CD4-positive, alpha-beta T cell (primary cell): Measurements from ENCODE around the gene IL10RB. TPM values are rescaled to one million over a fixed set of nuclear protein-coding genes. Genes with fewer than 3 reads are reported as not detected.
"Not testable (repeated sequence)": the region's sequence is repeated elsewhere in the genome, so short reads cannot be mapped to it uniquely, and the experiment has no call there.

ENCODE experiments used
- ATAC-seq: fragments of 200-7000 bp; cut with Tn5 transposase; one replicate; pipeline ENCODE4 v1.10.0; 2022; ENCODE audit warnings: mild to moderate bottlenecking; ENCODE audit not compliant: poor library complexity
- CTCF ChIA-PET: fragments of 350-600 bp; sonication (Branson Sonifier 250); formaldehyde crosslinking; loops from one replicate; lab custom pipeline; 2021; ENCODE audit warnings: antibody characterized with exemption, inconsistent platforms; lab: Charles Lee
- POLR2A ChIA-PET: fragments of 350-600 bp; sonication (Branson Sonifier 250); formaldehyde crosslinking; loops from one replicate; lab custom pipeline; 2021; ENCODE audit warnings: antibody characterized with exemption, inconsistent platforms; lab: Charles Lee
- DNase-seq, 14 experiments: peaks; one replicate each; pipeline ENCODE4 v3.0.0-alpha.2; 2013 to 2020; ENCODE audit warnings: mixed read lengths in 2 of 14
- H3K27ac ChIP-seq, 2 donors: one replicate each; pipeline versions ENCODE4 v1.5.1 to v1.7.0; 2013; ENCODE audit warnings: low read length in 2 of 2, low read depth in 1 of 2, mild to moderate bottlenecking in 1 of 2
- H3K27me3 ChIP-seq, 2 experiments: 1 replicate in 1 of 2; 2 replicates in 1 of 2; pipeline versions ENCODE4 v1.6.1 to v1.7.0; 2013; ENCODE audit warnings: low read length in 2 of 2, control low read depth in 1 of 2, mild to moderate bottlenecking in 1 of 2, moderate library complexity in 1 of 2; ENCODE audit not compliant: insufficient read depth in 2 of 2, control insufficient read depth in 1 of 2
- H3K36me3 ChIP-seq: one replicate; pipeline ENCODE4 v1.6.1; 2013; ENCODE audit warnings: low read length, control low read depth; ENCODE audit not compliant: insufficient read depth
- H3K4me1 ChIP-seq: one replicate; pipeline ENCODE4 v1.6.1; 2013; ENCODE audit warnings: low read length, control low read depth; ENCODE audit not compliant: insufficient read depth
- H3K4me3 ChIP-seq: one replicate; pipeline ENCODE4 v1.5.1; 2013; ENCODE audit warnings: mild to moderate bottlenecking, low read length, moderate library complexity
- H3K9me3 ChIP-seq, 2 experiments: 1 replicate in 1 of 2; 2 replicates in 1 of 2; pipeline versions ENCODE4 v1.6.1 to v1.7.0; 2013; ENCODE audit warnings: low read length in 2 of 2, mild to moderate bottlenecking in 2 of 2, control low read depth in 1 of 2, moderate library complexity in 1 of 2; ENCODE audit not compliant: control insufficient read depth in 1 of 2, insufficient read depth in 1 of 2
- H3K27ac Mint-ChIP-seq: one replicate; pipeline ENCODE4 v1.8.0; 2020; ENCODE audit warnings: mixed read lengths
- H3K27me3 Mint-ChIP-seq: one replicate; pipeline ENCODE4 v1.8.0; 2021; ENCODE audit warnings: mixed read lengths
- H3K36me3 Mint-ChIP-seq: one replicate; pipeline ENCODE4 v1.8.0; 2021; ENCODE audit warnings: low read depth, mixed read lengths
- H3K4me1 Mint-ChIP-seq: one replicate; pipeline ENCODE4 v1.8.0; 2021; ENCODE audit warnings: low read depth, mixed read lengths
- H3K4me3 Mint-ChIP-seq: one replicate; pipeline ENCODE4 v1.8.0; 2020; ENCODE audit warnings: mild to moderate bottlenecking, mixed read lengths
- H3K9me3 Mint-ChIP-seq: one replicate; pipeline ENCODE4 v1.8.0; 2020; ENCODE audit warnings: mixed read lengths
- intact Hi-C, 2 experiments: fragments of 100-400 bp; cut with DNase I in 1 of 2; cut with micrococcal nuclease in 1 of 2; formaldehyde crosslinking; loops; one replicate each; pipeline versions ENCODE4 v1.15.1 to v1.9.0; 2023 to 2025; cut with DNase I, micrococcal nuclease
- total RNA-seq, 174 experiments: library from RNA in 2 of 174; stranded (reverse) in 2 of 174; gene quantifications; one replicate each; pipeline ENCODE4 v1.2.3 and lab custom pipeline; 2021 to 2026
- TF ChIP-seq, protein P1 (sequence below): fragments of 200-600 bp; IDR thresholded peaks from one replicate; pipeline ENCODE4 v1.8.0; 2022; ENCODE audit warnings: antibody characterized with exemption, mild to moderate bottlenecking

Gene IL10RB
- total RNA-seq, 2 experiments from 2014 or later, result 7.2 to 9.2 TPM

DNA sequence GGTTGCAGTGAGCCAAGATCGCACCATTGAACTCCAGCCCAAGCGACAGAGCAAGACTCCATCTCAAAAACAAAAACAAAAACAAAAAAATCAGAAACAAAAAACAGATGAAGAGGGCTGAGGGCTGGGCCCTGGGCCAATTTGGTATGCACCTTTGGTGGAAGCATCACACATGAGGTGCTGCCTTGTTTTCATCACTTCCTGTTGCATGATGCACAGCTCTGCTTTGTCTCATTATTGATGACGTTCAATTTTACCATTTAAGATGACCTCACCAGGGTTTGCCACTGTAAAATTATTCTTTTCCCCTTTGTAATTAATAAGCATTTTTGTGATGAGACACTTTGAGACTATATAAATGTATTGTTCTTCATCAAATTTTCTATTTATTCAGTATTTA, 46.2 kb upstream of the IL10RB start:
- ATAC-seq, result peak; percentile 45
- H3K36me3 Mint-ChIP-seq, result no peaks in the 10 kb centered on the region

DNA sequence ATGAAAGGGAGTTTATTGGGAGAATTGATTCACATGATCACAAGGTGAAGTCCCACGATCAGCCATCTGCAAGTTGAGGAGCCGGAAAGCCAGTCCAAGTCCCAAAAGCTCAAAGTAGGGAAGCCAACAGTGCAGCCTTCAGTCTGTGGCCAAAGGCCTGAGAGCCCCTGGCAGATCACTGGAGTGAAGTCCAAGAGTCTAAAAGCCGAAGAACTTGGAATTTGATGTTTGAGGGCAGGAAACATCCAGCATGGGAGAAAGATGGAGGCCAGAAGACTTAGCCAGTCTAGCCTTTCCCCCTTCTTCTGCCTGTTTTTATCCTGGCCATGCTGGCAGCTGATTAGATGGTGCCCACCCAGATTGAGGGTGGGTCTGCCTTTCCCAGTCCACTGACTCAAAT, 40.8 kb upstream of the IL10RB start:
- H3K9me3 Mint-ChIP-seq, H3K4me1 ChIP-seq, DNase-seq, H3K9me3 ChIP-seq, H3K27ac Mint-ChIP-seq, intact Hi-C loops, H3K27me3 Mint-ChIP-seq, POLR2A ChIA-PET, H3K27ac ChIP-seq, H3K36me3 ChIP-seq, H3K4me3 ChIP-seq, ATAC-seq, H3K27me3 ChIP-seq, H3K36me3 Mint-ChIP-seq, H3K4me3 Mint-ChIP-seq: not testable (repeated sequence)
- H3K4me1 Mint-ChIP-seq, result peaks cover 15% of the 10 kb centered on the region
- CTCF ChIA-PET, result interaction anchor here (1.0 kb wide), 1 partner anchor 198 kb away, joined by 3 read pairs; no protein-coding TSS in a partner anchor

More for the DNA sequence above, 46.2 kb upstream of the IL10RB start:
- TF ChIP-seq, protein P1, sequence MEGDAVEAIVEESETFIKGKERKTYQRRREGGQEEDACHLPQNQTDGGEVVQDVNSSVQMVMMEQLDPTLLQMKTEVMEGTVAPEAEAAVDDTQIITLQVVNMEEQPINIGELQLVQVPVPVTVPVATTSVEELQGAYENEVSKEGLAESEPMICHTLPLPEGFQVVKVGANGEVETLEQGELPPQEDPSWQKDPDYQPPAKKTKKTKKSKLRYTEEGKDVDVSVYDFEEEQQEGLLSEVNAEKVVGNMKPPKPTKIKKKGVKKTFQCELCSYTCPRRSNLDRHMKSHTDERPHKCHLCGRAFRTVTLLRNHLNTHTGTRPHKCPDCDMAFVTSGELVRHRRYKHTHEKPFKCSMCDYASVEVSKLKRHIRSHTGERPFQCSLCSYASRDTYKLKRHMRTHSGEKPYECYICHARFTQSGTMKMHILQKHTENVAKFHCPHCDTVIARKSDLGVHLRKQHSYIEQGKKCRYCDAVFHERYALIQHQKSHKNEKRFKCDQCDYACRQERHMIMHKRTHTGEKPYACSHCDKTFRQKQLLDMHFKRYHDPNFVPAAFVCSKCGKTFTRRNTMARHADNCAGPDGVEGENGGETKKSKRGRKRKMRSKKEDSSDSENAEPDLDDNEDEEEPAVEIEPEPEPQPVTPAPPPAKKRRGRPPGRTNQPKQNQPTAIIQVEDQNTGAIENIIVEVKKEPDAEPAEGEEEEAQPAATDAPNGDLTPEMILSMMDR, result no peak
- peak overlapping the region; percentile 57 for H3K27ac Mint-ChIP-seq
- H3K27me3 Mint-ChIP-seq, result no peaks in the 10 kb centered on the region
- H3K4me3 ChIP-seq, result no peak overlapping the region
- no peak overlapping the region for H3K27ac ChIP-seq
- POLR2A ChIA-PET, result interaction anchor here (1.3 to 1.6 kb wide), 2 partner anchors 19 to 34 kb away, joined by 4 to 5 read pairs; no protein-coding TSS in a partner anchor
- H3K9me3 ChIP-seq, result peaks cover 5 to 8% of the 10 kb centered on the region in 2 experiments
- no peaks in the 10 kb centered on the region for H3K27me3 ChIP-seq
- DNase-seq, result peak in 3 of 14 experiments; percentile 48 to 63 (median 58)
- H3K36me3 ChIP-seq, result no peaks in the 10 kb centered on the region
- intact Hi-C loops, result no loop called here
- CTCF ChIA-PET, result interaction anchor here (1.1 kb wide), 1 partner anchor 20 kb away, joined by 3 read pairs; no protein-coding TSS in a partner anchor
- peaks cover 8% of the 10 kb centered on the region for H3K9me3 Mint-ChIP-seq
- H3K4me1 ChIP-seq, result peaks cover 44% of the 10 kb centered on the region
- no peak overlapping the region for H3K4me3 Mint-ChIP-seq
- H3K4me1 Mint-ChIP-seq, result peaks cover 60% of the 10 kb centered on the region

DNA sequence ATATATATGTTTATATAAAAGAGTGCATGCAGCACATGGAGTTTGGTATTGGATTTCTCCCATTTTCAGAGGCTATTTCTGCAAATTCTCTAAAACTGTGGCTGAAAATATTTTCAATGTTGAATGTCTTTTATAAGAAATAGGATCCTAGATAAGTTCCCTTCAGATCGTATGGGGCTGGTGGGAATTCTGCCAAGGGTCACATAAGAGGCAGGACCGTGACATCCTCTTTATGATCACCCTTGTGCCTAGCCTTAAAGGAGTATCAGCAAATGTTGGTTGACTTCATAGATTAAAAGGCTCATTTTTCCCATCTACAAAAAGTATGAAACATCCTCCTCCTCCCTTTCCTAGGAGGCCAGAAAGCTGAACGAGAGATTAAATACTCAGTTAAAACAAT, 37.7 kb upstream of the IL10RB start:
- Mint-ChIP-seq H3K9me3 (no peaks in the 10 kb centered on the region), H3K27me3 (no peaks in the 10 kb centered on the region), H3K36me3 (peaks cover 27% of the 10 kb centered on the region), H3K4me1 (peaks cover 33% of the 10 kb centered on the region), H3K27ac (peak overlapping the region; percentile 90), H3K4me3 (peak overlapping the region; percentile 92)
- intact Hi-C loops, result no loop called here
- H3K27me3 ChIP-seq, result no peaks in the 10 kb centered on the region
- H3K4me1 ChIP-seq, result peaks cover 17% of the 10 kb centered on the region
- H3K4me3 ChIP-seq, result no peak overlapping the region
- no peak for ATAC-seq
- POLR2A ChIA-PET, result interaction anchor here (1.4 to 5.4 kb wide), 2 partner anchors 97 to 134 kb away, joined by 7 to 32 read pairs; partner anchors contain the start of gene IFNAR1
- CTCF ChIA-PET, result interaction anchor here (0.8 kb wide), 2 partner anchors 32 to 133 kb away, joined by 3 to 5 read pairs; no protein-coding TSS in a partner anchor
- H3K27ac ChIP-seq, result no peak overlapping the region
- no peaks in the 10 kb centered on the region for H3K36me3 ChIP-seq
- DNase-seq, result no peak
- TF ChIP-seq, protein P1, result no peak
- no peaks in the 10 kb centered on the region for H3K9me3 ChIP-seq
